Parathyroid adenoma (tissue), 2 donors: Measurements from ENCODE around the gene GRAMD1B.
A peak's percentile ranks its signal among the peaks of the same experiment; 100 is the strongest.

Experiments used
- H2AFZ ChIP-seq: fragments of 300-600 bp; sonication (generic); one replicate; pipeline ENCODE4 v1.7.0; 2017; ENCODE audit warnings: antibody characterized with exemption, mild to moderate bottlenecking
- H3K27ac ChIP-seq: fragments of 300-600 bp; sonication (generic); one replicate; pipeline ENCODE4 v1.7.0; 2017
- H3K27me3 ChIP-seq: fragments of 300-600 bp; sonication (generic); one replicate; pipeline ENCODE4 v1.7.0; 2017; ENCODE audit warnings: low read length; ENCODE audit not compliant: control insufficient read depth, insufficient read depth
- H3K36me3 ChIP-seq: fragments of 300-600 bp; sonication (generic); one replicate; pipeline ENCODE4 v1.7.0; 2017; ENCODE audit warnings: low read length; ENCODE audit not compliant: control insufficient read depth, insufficient read depth
- H3K4me1 ChIP-seq: fragments of 300-600 bp; sonication (generic); one replicate; pipeline ENCODE4 v1.7.0; 2017; ENCODE audit warnings: control low read depth
- H3K4me2 ChIP-seq: fragments of 300-600 bp; sonication (generic); one replicate; pipeline ENCODE4 v1.7.0; 2017; ENCODE audit warnings: low read length
- H3K4me3 ChIP-seq: fragments of 300-600 bp; sonication (generic); one replicate; pipeline ENCODE4 v1.7.0; 2017; ENCODE audit warnings: low read depth, low read length
- H3K79me2 ChIP-seq: fragments of 300-600 bp; sonication (generic); one replicate; pipeline ENCODE4 v1.7.0; 2017; ENCODE audit warnings: control low read depth
- H3K9ac ChIP-seq: fragments of 300-600 bp; sonication (generic); one replicate; pipeline ENCODE4 v1.7.0; 2017; ENCODE audit warnings: mild to moderate bottlenecking
- H3K9me3 ChIP-seq: fragments of 300-600 bp; sonication (generic); one replicate; pipeline ENCODE4 v1.7.0; 2017; ENCODE audit warnings: low read length; ENCODE audit not compliant: control insufficient read depth
- CTCF ChIP-seq: fragments of 300-600 bp; sonication (generic); IDR thresholded peaks from one replicate; pipeline ENCODE4 v1.7.0; 2017; ENCODE audit warnings: antibody characterized with exemption, mild to moderate bottlenecking
- donor health status: primary hyperparathyroidism.

GRAMD1B gene

DNA sequence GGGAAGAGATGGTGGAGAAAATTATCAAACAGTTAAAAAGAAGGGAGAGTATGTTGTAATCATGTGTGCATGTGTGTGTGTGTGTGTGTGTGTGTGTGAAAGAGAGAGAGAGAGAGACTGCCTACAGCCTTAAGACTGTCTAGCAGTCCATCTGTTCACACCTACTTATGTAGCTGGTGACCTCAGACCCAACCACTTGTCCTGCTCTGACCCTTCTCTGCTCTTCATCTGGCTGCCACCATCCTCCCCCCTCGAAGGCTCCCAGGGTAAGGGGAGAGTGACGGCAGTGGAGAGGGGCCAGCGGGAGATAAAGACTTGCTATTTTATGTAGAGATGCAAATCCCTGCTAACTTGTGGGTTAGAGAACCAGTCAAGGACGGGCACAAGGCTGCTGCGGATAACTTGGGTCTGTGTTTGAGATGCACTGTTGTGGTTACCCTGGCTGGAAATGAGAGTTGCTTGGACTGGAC, 24.9 kb upstream of the GRAMD1B start:
- Histone ChIP-seq H3K27ac (no peak overlapping the region), H3K79me2 (no peaks in the 10 kb centered on the region), H3K4me3 (no peak overlapping the region), H3K9ac (no peak overlapping the region), H3K36me3 (no peaks in the 10 kb centered on the region), H2AFZ (no peak overlapping the region), H3K27me3 (no peaks in the 10 kb centered on the region), H3K4me1 (no peaks in the 10 kb centered on the region), H3K4me2 (no peak overlapping the region), H3K9me3 (no peaks in the 10 kb centered on the region)
- no peak for TF ChIP-seq CTCF

DNA sequence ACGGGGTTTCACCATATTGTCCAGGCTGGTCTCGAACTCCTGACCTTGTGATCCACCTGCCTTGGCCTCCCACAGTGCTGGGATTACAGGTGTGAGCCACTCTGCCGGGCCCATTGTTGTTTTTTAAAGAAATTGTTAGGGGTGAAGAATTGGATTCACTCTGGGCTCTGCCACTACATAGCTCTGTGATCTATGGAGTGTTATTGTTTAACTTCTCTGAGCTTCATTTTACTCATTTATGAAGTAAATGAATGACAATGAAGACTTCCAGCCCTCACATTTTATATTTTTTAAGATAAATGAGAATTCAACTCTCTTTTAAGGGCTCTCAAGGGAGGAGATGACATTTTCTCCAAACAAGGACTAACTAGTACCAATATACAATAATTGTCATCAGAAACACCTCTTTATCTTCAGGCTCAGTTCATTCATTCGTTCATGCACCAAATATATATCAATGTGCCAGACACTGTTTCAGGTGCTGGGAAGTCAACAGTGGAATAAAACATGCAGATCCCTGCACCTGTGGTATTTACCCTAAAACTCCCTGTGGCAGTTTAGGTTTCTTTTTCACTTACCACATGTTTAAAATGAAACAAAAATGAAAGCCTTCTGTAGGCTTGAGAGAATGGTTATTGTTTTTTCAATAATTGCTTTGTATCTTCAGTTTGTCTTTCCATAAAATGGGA, 23.5 kb upstream of the GRAMD1B start:
- TF ChIP-seq CTCF = no peak
- H2AFZ ChIP-seq = no peak overlapping the region

DNA sequence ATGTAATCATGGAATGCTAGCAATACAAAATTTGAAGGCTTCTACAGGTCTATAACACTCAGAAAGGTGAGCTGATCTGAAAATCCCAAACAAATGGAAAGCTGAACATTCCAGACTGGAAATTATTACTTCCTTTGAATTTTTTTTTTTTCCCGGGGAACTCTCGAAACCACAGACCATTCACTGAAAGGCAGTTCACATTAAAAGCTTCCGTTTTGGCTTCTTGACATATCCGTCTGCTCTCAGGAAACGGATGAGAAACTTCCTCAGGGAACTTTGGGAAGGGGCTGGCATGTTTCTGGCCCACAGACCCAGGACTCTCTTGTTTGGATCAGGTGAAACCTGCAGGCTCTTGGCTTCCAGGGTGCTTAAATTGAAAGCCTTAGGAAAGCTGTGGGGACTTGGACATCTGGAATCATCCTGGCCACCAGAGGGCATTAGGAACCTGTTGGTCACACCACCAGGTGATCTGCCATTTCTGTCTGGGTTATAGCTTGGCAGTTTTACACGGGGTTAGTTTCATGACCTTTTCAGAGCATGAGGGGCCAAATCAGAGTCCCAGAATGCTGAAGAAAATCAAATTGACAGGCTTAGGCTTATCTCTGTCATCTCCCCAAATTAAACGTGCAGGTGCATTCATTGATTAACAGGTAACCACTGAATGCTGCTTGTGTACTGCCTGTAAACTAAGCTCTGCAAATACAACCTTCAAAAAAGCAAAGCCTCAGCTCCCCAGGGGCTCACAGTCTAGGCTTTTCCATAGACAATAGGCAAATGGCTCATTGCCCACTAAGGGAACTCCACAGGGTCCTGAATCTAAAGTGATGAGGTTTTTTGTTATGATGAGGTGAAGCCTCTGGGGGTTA, 22.7 kb upstream of the GRAMD1B start:
- no peaks in the 10 kb centered on the region for H3K79me2 ChIP-seq
- no peaks in the 10 kb centered on the region for H3K27me3 ChIP-seq
- H3K36me3 ChIP-seq = no peaks in the 10 kb centered on the region
- H3K4me1 ChIP-seq = no peaks in the 10 kb centered on the region
- no peak overlapping the region for H3K4me3 ChIP-seq
- H2AFZ ChIP-seq = no peak overlapping the region
- no peak overlapping the region for H3K9ac ChIP-seq
- H3K9me3 ChIP-seq = no peaks in the 10 kb centered on the region
- TF ChIP-seq CTCF = peak; percentile 35
- no peak overlapping the region for H3K4me2 ChIP-seq
- H3K27ac ChIP-seq = no peak overlapping the region

More for the DNA sequence above, 23.5 kb upstream of the GRAMD1B start:
- Histone ChIP-seq H3K27me3 (no peaks in the 10 kb centered on the region), H3K9me3 (no peaks in the 10 kb centered on the region), H3K9ac (no peak overlapping the region), H3K4me2 (no peak overlapping the region), H3K36me3 (no peaks in the 10 kb centered on the region), H3K27ac (no peak overlapping the region), H3K79me2 (no peaks in the 10 kb centered on the region), H3K4me1 (no peaks in the 10 kb centered on the region), H3K4me3 (no peak overlapping the region)

- Histone ChIP-seq H3K36me3 (no peaks in the 10 kb centered on the region), H3K27me3 (no peaks in the 10 kb centered on the region), H3K9me3 (no peaks in the 10 kb centered on the region), H3K4me2 (no peak overlapping the region), H2AFZ (no peak overlapping the region), H3K4me3 (no peak overlapping the region), H3K9ac (no peak overlapping the region), H3K79me2 (no peaks in the 10 kb centered on the region), H3K27ac (no peak overlapping the region), H3K4me1 (no peaks in the 10 kb centered on the region)
- no peak for TF ChIP-seq CTCF
Measured at GRCh38 chr11:123407996-123408597, 22.0 kb upstream of the GRAMD1B start.
